Measurements from ENCODE around the gene DUSP14.
"Not testable (repeated sequence)": the region's sequence is repeated elsewhere in the genome, so short reads cannot be mapped to it uniquely, and the experiment has no call there.

The DUSP14 gene

DNA sequence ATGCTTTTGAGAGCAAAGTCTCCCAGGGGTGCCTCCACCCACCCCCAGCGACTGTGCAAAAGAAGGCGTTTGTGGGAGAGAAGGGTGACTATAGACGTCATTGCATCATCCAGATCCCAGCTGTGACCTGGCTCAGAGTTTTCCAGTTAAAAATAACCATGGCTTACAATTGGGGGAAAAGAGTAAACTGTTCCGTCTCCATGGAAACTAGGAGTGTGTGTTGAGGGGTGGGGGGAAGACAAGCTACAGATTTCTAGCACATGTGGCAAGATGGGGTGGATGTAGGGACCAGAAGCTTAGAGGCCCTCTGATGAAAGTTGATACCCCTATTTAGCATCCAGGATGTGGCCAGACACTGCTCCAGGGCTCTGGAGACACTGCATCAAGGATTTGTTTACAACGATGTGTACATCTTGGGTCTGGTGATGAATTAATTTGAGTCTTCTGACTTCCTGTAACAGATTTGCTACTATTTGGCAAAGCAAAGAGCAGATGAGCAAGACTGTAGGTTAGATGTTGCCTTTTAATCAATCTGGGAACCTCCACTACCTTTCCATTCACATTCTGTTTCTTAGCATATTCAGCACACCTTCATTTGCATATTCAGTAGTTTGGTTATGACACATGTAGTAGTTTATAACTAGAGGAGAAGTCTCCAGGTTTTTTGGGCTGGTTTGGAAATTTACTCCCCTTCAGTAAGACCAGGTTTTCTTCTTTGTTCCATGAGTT, 6.2 kb upstream of the DUSP14 start:
- peak; percentile 87 to 89 for DNase-seq (ENCODE audit: low read depth in 2 of 2)

DNA sequence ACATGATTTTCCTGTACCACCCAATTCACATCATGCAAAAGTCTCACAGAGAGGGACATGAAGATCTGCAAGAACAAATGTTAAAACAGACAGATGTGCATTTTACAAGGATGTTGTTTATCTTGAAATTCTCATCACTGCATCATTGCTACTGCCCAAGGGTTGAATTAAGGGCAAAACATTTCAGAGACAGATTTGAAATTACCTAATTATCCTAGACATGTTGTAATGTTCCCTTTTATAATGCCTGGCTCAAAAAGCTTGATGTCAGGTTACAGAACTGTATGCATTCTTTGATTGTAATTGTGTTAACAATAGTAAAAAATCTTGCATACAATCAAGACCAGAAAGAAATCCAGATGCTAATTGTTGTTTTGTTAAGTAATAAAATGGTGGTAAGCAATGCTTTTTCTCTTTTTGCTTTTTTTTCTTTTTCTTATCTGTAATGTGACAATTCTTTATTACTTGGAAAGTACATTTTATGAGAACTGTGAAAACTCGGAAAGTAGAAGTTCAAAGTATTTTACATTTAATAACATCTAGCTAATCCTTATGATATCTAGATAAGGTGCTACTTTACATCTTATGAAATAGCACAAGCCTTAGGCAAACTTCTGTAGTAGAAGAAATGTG, 3.6 kb upstream of the DUSP14 start:
- DNase-seq (ENCODE audit: low read depth in 2 of 2): no peak

DNA sequence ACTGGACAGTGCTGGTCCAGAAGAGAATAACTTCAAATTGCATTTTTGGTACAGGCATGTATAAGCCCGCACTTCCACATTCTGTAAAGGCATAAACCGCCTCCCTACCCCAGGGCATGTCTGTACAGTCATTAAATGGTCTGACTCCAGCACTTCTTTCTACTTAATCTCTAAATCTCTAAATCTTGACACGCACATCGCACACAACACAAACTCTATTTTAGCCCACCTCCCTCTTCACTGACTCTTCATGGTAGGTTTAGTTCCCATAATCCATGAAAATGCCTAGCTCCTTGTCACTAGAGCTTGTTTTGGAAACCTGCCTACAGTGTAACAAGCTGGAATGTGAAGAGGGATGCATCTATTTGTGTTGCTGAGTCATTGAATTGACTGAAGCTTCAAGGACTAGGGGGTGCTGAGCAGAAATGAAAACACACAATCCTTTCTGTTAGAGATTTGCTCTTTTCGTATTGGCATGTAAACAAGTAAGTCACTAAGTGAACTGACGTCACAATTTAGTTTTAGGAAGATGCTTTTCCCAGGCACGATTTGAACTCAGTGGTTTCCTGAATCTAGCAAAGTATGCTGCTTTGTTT, 1.6 kb upstream of the DUSP14 start:
- peak; percentile 87 to 91 for DNase-seq (ENCODE audit: low read depth in 2 of 2)

DNA sequence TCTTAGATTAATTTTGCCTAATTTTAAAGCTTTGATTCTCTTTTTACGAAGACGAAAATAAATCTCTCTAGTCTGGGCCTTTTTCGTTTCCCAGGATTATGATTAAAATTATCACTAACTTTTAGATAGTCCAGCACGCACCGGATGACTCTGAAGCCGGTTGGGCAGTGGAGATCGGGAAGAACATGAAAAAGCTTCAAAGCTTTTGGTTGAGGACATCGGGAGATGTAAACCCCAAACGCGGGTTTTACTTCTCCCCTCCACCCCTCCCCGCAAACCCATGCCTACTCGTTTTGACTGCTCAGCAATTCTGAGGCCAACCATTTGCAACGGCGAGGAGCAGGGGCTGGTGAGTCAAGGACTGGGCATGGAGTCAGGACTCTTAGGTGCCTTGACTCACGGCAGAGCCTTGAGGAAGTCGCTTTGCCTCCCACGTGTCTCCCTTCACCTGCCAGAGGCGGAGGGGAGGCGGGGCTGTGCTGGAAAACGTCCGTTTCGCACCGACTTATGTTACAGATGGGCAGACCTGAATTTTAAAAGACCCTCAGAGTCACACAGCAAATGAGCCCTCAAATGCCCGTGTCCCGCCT, 989 bp upstream of the DUSP14 start:
- peak; percentile 67 to 70 for DNase-seq (ENCODE audit: low read depth in 2 of 2)

DNA sequence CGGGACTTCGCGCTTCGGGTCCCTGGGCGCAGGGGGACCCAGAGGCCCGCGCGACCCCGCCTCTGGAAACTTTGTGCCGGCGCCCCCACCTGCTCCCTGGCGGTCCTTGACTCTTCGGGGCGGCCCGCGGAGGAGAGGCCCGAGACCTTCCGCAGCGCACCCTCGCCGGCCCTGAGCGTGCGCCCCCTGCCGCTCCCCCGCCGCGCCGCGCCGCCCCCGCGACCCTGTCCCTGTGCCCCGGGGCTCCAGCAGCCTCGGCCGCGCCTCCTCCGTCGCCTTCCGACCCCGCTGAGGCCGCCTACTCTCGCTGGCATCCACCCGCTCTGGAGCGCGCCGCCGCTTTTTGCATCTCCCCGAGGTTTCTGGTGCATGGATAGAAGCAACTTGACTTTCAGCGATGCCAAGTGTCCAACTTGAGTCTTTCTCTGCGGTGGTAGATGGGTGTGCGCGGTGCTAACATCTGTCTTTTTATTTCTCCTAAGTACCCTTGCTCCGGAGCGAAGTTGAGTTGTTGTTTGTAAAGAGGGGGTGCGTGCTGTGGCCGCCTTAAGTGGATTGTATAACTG, 414 bp downstream of the DUSP14 start:
- no peak for DNase-seq (ENCODE audit: low read depth in 2 of 2)

DNA sequence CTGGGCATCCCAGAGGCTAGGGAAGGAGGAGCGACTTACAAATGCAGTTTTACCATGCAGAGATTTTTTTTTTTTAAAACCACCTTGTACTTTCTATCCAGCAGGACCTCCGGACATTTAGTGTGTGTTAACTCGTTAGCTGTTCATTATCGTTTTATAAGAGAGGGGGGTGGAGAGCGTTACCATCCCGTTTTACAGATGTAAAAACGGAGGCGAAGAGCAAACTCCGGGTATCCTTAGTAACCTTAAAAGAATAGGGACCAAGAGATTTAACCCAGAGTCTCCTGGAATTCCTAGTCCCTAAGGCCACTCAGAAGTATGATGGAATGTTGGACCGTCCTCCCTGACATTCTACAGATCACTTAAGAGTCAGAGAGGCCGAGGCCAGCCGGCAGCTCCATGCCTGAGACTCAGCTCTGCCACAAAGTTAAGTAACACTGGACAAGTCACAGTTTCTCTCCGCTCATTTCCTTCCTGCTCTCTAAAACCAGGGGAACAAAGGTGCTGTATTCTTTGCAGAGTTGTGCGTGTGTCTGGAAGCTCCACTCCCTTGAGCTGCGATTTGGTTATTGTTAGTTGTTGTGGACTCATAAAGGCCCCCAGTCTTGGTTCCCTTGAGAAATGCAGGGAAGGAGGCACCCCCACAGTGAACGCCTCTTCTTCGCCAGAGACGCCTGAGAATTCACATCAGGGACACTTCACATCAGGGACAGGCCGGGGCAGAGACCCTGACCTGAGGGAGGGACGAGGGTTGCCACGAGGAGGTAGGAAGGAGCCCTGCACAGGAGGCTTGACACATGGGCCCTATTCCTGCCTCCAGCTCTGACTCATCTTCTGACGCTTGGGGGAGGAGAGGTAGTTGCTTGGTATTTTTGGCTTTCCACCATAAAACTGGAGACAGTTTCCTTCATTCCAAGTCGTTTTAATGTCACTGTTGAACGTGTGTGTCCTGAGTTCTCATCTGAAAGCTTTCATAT, 1.2 kb downstream of the DUSP14 start:
- no peak for DNase-seq (ENCODE audit: low read depth in 2 of 2)

DNA sequence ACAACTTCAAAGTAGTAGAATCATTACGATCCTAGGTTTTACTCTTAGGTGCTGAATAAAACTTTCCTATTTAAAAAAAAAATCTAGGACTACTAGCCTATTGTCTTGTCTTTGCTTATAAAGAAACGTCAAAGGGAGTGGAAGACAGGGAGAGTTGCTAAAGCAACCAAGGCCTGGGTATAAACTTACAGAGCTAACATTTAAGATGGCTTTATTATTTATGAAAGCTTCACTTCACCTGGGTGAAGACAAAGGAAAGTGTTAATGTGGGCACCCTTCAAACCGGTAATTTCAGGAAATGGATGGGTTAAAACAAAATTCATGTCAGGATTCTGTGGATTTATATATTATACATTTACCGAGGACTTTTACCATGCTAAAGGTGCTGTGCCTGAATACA, 2.5 kb downstream of the DUSP14 start:
- DNase-seq (ENCODE audit: low read depth in 2 of 2): no peak

DNA sequence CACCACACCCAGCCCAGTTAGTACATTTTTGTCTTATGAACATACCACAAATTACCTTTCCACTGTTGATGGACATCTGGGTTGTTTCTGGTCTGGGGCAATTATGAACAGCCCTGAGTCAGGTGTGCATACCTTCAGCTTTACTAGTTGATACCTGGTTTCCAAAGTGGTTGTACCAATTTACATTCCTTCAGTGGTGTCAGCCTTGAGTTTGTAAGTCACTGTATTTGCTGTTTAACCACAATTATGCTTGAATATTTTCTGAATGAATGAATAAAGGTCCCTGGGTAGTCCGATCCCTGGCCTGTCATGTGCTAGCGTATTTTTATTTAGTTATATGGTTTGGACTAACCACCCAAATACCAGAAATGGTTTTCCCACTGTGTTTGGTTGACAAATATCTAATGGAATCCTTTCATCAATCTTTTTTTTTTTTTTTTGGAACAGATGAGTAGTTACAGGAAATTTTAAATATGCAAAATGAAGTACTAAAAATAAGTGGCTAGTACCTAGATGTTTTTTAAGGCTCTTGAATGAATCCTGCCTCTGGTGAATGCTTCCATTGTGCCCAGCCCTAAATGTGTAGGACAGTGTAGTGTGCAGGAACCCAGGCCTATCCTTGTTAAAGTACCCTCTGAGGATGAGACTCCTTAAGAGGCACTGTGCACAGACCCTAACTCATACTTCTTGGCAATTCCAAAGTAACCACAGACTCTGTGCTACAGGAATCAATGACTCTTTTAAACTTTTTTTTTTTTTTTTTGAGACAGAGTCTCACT, 3.7 kb downstream of the DUSP14 start:
- peak; percentile 93 to 94 for DNase-seq (ENCODE audit: low read depth in 2 of 2)

DNA sequence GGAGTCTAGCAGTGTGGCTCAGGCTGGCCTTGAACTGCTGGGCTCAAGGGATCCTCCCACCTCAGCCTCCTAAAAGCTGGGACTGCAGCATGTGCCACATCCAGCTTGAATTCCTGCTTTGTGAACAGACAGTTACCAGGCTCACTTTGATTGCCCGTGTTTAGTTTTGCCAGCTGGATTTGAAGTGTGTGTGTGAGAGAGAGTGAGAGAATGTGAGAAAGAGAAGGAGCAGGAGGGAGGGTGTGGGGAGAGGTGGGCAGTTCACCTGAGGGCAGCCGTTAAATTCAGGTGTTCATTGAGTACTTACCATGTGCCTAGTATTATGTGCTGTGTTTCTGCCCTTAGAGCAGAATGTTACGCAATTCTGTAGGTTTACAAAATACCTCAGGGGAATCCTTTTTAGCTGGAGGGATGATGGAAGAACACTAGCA, 4.7 kb downstream of the DUSP14 start:
- DNase-seq (ENCODE audit: low read depth in 2 of 2): no peak

DNA sequence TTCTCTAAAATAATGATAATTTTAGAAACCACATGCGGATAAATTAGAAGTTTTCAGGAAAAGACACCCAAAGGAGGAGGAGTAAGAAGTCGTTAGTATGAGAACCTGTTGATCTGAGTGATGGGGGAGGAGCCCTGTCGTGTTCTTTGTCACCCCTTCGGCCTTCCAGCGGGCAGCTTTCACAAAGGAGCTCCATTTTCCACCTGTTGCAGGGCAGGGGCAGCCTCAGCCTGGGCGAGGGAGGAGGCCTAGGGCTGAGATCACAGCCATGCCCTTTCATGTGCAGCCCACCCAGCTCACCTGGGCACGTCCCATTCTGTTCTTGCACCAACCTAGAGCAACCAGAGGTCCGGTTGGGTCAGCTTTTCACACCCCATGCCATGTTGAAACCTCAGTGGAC, 5.3 kb downstream of the DUSP14 start:
- no peak for DNase-seq (ENCODE audit: low read depth in 2 of 2)

DNA sequence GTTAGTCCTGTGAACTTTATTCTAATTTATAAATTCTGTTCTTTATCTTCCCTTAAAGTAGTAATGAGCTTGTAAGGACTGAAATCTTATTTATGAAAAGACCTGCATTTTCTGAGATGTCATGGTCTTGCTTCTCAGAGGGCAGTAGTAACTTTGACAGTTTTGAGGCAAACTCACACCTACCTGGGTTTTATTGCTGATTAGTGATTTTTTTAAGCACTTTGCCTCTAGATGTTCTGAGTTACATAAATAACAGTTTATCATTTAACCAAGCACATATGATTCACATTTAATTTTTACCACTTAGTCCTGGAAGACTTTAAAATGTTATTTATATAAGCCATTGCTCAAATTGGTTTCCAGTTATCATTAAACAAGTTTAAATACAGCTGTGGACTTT, 10.7 kb downstream of the DUSP14 start:
- DNase-seq (ENCODE audit: low read depth in 2 of 2): no peak

DNA sequence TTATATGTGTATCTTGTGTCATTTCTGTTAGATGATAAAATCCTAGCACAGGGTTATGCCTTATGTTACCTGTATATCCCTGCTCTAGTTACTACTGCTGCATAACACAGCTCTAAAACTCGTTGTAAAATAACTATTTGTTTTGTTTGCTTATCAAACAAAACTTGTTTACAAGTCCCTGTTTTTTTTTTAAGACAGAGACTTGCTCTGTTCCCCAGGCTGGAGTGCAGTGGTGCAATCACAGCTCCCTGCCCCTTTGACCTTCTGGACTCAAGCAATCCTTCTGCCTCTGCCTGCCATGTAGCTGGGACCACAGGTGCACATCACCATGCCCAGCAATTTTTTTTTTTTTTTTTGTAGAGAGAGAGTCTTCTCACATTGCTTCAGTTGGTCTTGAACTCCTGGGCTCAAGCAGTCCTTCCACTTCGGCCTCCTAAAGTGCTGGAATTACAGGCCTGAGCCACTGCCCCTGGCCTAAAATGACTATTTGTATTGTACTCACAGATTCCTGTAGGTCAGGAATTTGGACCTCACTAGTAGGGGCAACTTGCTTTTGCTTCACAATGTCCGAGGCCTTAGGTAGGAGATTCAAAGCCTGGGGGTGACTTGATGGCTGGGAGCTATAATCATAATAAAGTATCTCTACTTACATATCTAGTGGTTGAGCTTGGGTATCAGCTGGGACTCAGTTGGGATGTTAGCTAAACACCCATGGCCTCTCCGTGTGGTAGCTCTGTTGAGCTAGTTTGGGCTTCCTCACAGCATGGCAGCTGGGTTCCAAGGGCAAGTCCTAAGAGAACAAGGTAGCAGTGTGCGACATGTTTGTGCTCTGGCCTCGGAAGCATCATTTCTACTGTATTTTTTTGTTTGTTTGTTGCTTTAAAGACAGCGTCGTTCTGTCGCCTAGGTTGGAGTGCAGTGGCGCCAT, 12.6 kb downstream of the DUSP14 start:
- no peak for DNase-seq (ENCODE audit: low read depth in 2 of 2)

DNA sequence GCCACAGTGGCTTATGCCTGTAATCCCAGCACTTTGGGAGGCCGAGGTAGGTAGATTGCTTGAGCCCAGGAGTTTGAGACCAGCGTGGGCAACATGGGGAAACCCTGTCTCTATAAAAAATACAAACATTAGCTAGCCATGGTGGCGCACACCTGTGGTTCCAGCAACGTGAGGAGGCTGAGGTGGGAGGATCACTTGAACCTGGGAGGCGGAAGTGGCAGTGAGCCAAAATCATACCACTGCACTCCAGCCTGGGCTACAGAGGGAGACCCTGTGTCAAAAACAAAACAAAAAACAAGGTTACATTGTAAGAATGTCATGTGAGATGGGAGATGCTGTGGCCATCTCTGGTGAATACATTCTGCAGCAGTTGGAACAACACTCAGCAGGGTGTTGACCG, 13.5 kb downstream of the DUSP14 start:
- no peak for DNase-seq (ENCODE audit: low read depth in 2 of 2)

DNA sequence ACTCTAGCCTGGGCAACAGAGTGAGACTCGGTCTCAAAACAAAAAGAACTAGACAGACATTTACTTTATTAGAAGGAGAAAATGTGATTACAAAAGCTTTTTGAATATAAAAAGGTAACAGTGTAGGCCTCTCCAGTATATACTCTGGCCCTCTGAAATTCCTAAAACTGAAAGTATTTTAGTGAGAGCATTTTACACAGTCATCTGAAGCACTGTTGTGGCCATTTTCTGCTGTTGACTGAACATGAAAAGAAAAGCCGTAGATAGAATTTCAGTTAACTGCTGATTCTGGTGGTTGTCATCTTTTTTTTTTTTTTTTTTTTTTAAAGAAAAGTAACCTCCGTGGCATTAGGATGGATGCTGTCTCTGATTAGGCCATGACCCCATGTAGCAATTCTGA, 15.6 kb downstream of the DUSP14 start:
- no peak for DNase-seq (ENCODE audit: low read depth in 2 of 2)

DNA sequence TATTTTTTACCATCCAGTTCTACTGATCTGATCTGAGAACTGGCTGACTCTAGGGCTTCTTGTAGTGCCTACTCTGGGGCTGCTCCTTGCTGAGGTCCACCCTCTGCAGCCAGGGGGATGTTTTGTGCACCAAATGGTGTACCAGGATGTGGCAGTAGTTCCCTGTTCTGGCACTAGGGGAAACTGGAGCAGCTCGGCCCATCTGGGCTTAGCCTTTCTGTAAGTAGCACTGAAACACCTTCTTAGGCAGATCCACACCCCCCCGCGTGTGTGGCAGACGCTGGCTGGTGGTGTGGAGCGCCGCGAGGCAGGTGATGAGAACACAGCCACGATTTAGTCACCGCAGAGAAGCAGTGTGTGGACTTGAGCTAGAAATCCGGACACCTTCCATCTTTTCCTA, 17.0 kb downstream of the DUSP14 start:
- no peak for DNase-seq (ENCODE audit: low read depth in 2 of 2)

DNA sequence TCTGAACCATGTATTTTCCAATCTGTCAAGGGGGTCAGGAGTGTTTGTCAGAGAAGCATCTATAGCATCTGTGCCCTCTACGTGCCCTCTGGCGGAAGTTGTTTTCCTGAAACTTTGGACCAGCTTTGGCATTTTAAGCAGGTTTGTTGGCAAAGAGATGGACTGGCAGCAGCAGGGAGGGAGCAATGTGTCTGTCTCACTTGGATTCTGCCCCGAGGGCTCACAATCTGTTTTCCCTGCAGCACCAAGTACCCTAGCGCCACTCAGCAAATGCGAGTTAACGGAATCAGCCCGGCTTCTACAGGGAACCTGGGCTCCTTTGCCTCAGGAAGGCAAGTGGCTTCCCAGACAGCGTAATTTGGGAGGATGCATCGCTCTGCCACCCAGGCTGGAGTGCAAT, 17.4 kb downstream of the DUSP14 start:
- DNase-seq (ENCODE audit: low read depth in 2 of 2): no peak

DNA sequence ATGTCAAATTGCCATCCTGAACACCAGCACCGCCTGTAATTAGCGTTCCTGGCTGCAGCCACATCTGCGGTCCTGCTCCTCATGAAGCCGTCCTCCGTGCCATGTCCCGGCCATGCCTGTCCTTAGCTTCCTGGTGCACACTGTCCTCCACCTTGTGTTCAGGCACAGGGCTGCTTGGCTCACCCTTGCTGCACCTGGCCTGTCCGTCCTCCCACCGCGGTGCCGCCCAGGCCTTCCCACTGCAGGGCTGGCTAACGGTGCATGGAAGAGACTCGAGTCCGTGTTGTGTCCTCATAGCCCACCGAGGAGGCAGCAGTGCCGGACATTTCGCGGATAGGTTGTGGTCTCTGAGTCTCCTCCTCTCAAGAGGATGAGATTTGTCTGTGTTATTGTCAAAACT, 20.4 kb downstream of the DUSP14 start:
- DNase-seq (ENCODE audit: low read depth in 2 of 2): no peak

DNA sequence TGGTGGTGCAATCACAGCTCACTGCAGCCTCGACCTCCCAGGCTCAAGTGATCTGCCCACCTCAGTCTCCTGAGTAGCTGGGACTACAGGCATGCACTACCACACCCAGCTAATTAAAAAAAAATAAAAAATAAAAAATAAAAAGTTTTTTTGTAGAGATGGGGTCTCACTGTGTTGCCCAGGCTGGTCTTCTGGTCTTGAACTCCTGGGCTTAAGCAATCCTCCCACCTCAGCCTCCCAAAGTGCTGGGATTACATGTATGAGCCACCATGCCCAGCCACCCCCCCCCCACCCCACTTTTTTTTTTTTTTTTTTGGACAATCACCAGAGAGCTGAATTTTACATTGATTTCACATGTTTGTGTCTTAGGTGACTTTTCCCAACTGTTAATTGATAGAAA, 22.0 kb downstream of the DUSP14 start:
- not testable (repeated sequence) for DNase-seq (ENCODE audit: low read depth in 2 of 2)

DNA sequence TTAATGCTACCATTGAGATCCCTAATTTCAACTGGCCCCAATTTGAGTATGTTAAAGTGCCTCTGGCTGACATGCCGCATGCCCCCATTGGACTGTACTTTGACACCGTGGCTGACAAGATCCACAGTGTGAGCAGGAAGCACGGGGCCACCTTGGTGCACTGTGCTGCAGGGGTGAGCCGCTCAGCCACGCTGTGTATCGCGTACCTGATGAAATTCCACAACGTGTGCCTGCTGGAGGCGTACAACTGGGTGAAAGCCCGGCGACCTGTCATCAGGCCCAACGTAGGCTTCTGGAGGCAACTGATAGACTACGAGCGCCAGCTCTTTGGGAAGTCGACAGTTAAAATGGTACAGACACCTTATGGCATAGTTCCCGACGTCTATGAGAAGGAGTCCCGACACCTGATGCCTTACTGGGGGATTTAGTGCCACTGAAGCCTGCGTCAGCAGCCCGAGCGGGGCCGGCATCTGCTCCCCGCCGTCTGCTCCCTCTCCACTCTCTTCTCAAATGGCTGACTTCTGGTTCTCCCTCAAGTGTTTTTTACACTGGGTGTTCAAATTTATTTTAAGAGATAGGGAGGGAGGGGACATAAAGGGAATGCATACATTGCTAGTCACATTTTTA, 22.9 kb downstream of the DUSP14 start:
- no peak for DNase-seq (ENCODE audit: low read depth in 2 of 2)

Measured in fibroblast of skin of left biceps (primary cell).